K562 (cell line): ENCODE measurements around the gene GMPR. TPM values are rescaled to one million over a fixed set of nuclear protein-coding genes. Genes with fewer than 3 reads are reported as not detected.

Experiments
- AFF4 ChIP-seq: sonication (generic); formaldehyde crosslinking; IDR thresholded peaks from 2 replicates; pipeline ENCODE4 v1.8.0; 2023; ENCODE audit warnings: mild to moderate bottlenecking, missing genetic modification reagents
- BRD9 ChIP-seq: fragments of 450-650 bp; IDR thresholded peaks from 2 replicates; pipeline ENCODE4 v1.6.1; 2018; ENCODE audit warnings: low read depth; ENCODE audit not compliant: partially characterized antibody
- DEAF1 ChIP-seq: fragments of 450-650 bp; formaldehyde crosslinking; IDR thresholded peaks from 2 replicates; pipeline ENCODE4 v1.4.0; 2020; ENCODE audit warnings: mild to moderate bottlenecking, moderate library complexity
- E4F1 ChIP-seq: fragments of 250-450 bp; sonication (Bioruptor Pico); IDR thresholded peaks from 2 replicates; pipeline ENCODE4 v1.5.0; 2021; ENCODE audit warnings: mild to moderate bottlenecking, borderline replicate concordance
- FOXA3 ChIP-seq, 2 experiments: fragments of 450-650 bp in 1 of 2; sonication (generic) in 1 of 2; formaldehyde crosslinking; IDR thresholded peaks in 1 of 2; conservative IDR thresholded peaks in 1 of 2; 2 replicates each; pipeline versions ENCODE4 v1.4.0 to v1.8.0; 2020 to 2022; ENCODE audit warnings: mild to moderate bottlenecking in 2 of 2, missing genetic modification reagents in 1 of 2
- GABPA ChIP-seq: fragments of 200-800 bp; sonication (Bioruptor generic); conservative IDR thresholded peaks from 2 replicates; pipeline ENCODE4 v1.6.1; 2016; ENCODE audit warnings: low read depth, missing genetic modification characterization, missing compliant biosample characterization
- HDAC2 ChIP-seq: fragments of 450-650 bp; IDR thresholded peaks from 2 replicates; pipeline ENCODE4 v1.6.1; 2016; ENCODE audit warnings: mild to moderate bottlenecking
- NR2F6 ChIP-seq: fragments of 450-650 bp; formaldehyde crosslinking; IDR thresholded peaks from 2 replicates; pipeline ENCODE4 v1.4.0; 2020; ENCODE audit warnings: mild to moderate bottlenecking
- RERE ChIP-seq: sonication (generic); formaldehyde crosslinking; IDR thresholded peaks from 2 replicates; pipeline ENCODE4 v1.8.0; 2023; ENCODE audit warnings: missing genetic modification reagents, mild to moderate bottlenecking, borderline replicate concordance
- ZFPM2 ChIP-seq: fragments of 250-450 bp; sonication (Bioruptor Pico); IDR thresholded peaks from 2 replicates; pipeline ENCODE4 v1.5.1; 2022; ENCODE audit warnings: mild to moderate bottlenecking
- ZKSCAN8 ChIP-seq: fragments of 200-800 bp; sonication (Bioruptor generic); IDR thresholded peaks from 2 replicates; pipeline ENCODE4 v1.6.1; 2016; ENCODE audit warnings: missing genetic modification characterization, missing compliant biosample characterization
- ZNF655 ChIP-seq: fragments of 250-450 bp; sonication (Bioruptor Pico); IDR thresholded peaks from 2 replicates; pipeline ENCODE4 v1.5.0; 2021
- polyA plus RNA-seq, 8 experiments: library from polyadenylated mRNA; depleted of rRNA in 4 of 8; stranded (reverse) in 5 of 8; unstranded in 3 of 8; fragments of >200 nt; fragmentation: Nextera tagmentation in 2 of 8; fragmentation: Illumina TruSeq in 1 of 8; extraction: Ambion mirVana in 2 of 8; extraction: Trizol in 1 of 8; gene quantifications; 2 replicates each; pipeline versions ENCODE4 v1.2.1 to v1.2.3, GENCODE V29; 2011 to 2014; ENCODE audit warnings: inconsistent platforms in 1 of 8, missing spikeins in 1 of 8
- total RNA-seq, 7 experiments: library from RNA; depleted of rRNA in 6 of 7; stranded (reverse); fragments of >200 nt in 6 of 7; fragmentation: Illumina TruSeq in 2 of 7; extraction: Trizol in 2 of 7; gene quantifications; 2 replicates each; pipeline versions ENCODE4 v1.2.1 to v1.2.3, GENCODE V29; 2011 to 2021; ENCODE audit warnings: low replicate concordance in 1 of 7

The GMPR gene
- total and polyA plus RNA-seq, 9 of the 15 experiments (the other 6 are each of a cell fraction or from before 2014, with no cell fraction given): 34.6 to 83.7 (median 49.8) TPM

GRCh38 chr6:16299861-16300260 lies 61.5 kb downstream of the GMPR start (continued):
- TF ChIP-seq HDAC2 (no peak), ZKSCAN8 (CRISPR knock-in tag) (no peak), FOXA3 (CRISPR knock-in tag; conservative IDR thresholded peaks at IDR 0.05 in 1 of 2, IDR thresholded peaks at IDR 0.05 in 1 of 2) (0 out of 4 replicates have a peak, but pooled peaks of 1 of the 2 experiments have one; percentile 8), DEAF1 (CRISPR knock-in tag) (no peak), NR2F6 (no peak), AFF4 (CRISPR knock-in tag) (no peak), E4F1 (CRISPR knock-in tag) (no peak), ZNF655 (no peak), RERE (CRISPR knock-in tag) (no peak), ZFPM2 (CRISPR knock-in tag) (no peak), GABPA (tag) (no peak), BRD9 (no peak)
